Thyroid gland (tissue), 4 donors: Measurements from ENCODE around the gene FBXL20. TPM values are rescaled to one million over a fixed set of nuclear protein-coding genes. Genes with fewer than 3 reads are reported as not detected.
"Not testable (repeated sequence)": the region's sequence is repeated elsewhere in the genome, so short reads cannot be mapped to it uniquely, and the experiment has no call there.

Experiments used
- DNase-seq, 2 donors: peaks; one replicate each; pipeline ENCODE4 v3.0.0-alpha.2; 2019
- H3K27ac ChIP-seq, 3 donors: fragments of 200-600 bp; sonication (generic); 1 replicate in 2 of 3; 2 replicates in 1 of 3; pipeline ENCODE4 v1.5.1; 2016 to 2019; ENCODE audit warnings: mild to moderate bottlenecking in 1 of 3, moderate library complexity in 1 of 3
- H3K27me3 ChIP-seq: fragments of 200-600 bp; sonication (generic); one replicate; pipeline ENCODE4 v1.5.1; 2019
- H3K36me3 ChIP-seq, 2 donors: fragments of 200-600 bp; sonication (generic); one replicate each; pipeline ENCODE4 v1.5.1; 2016 to 2019
- H3K4me1 ChIP-seq, 2 donors: fragments of 200-600 bp; sonication (generic); one replicate each; pipeline ENCODE4 v1.5.1; 2017 to 2019
- H3K4me3 ChIP-seq, 3 donors: fragments of 200-600 bp; sonication (generic); replicated peaks in 1 of 3; 1 replicate in 2 of 3; 2 replicates in 1 of 3; pipeline ENCODE4 v1.5.1; 2016; ENCODE audit warnings: mild to moderate bottlenecking in 1 of 3
- H3K9me3 ChIP-seq: fragments of 200-600 bp; sonication (generic); one replicate; pipeline ENCODE4 v1.5.1; 2017
- CTCF ChIP-seq, 6 experiments: fragments of 200-600 bp in 3 of 6; fragments of 450-650 bp in 3 of 6; sonication (generic) in 3 of 6; IDR thresholded peaks; one replicate each; pipeline ENCODE4 v1.5.1; 2016 to 2019; ENCODE audit warnings: antibody characterized with exemption in 6 of 6, mild to moderate bottlenecking in 2 of 6, inconsistent platforms in 1 of 6, moderate library complexity in 1 of 6
- POLR2A ChIP-seq, 2 donors: fragments of 450-650 bp; IDR thresholded peaks; one replicate each; pipeline ENCODE4 v1.6.1; 2017; ENCODE audit warnings: antibody characterized with exemption in 2 of 2, mild to moderate bottlenecking in 2 of 2, moderate library complexity in 1 of 2
- WGBS, 2 donors: methylation state at CpG; one replicate each; pipeline ENCODE4 v1.1.5; 2017; 5-methylcytosine and 5-hydroxymethylcytosine counted together
- intact Hi-C: fragments of 100-400 bp; cut with DNase I; formaldehyde crosslinking; loops from one replicate; pipeline ENCODE4 v1.15.1; 2023
- total RNA-seq, 4 donors: library from RNA; depleted of rRNA; stranded (reverse); fragments of >200 nt; gene quantifications; one replicate each; pipeline ENCODE4 v1.2.3, GENCODE V29; 2016

Gene FBXL20
- total RNA-seq, 4 donors from 2014 or later, result 17.2 to 27.7 (median 22.2) TPM

GRCh38 chr17:39391448-39391847 is 10.0 kb downstream of the FBXL20 start:
- intact Hi-C loops, result no loop called here
- H3K36me3 ChIP-seq, result no peaks in the 10 kb centered on the region
- 89 to 90% methylated on average over 5 of the region's 5 CpGs for WGBS, 2 donors
- H3K27ac ChIP-seq, result no peak overlapping the region
- no peak overlapping the region for H3K4me3 ChIP-seq
- H3K9me3 ChIP-seq, result no peaks in the 10 kb centered on the region
- no peaks in the 10 kb centered on the region for H3K4me1 ChIP-seq
- no peaks in the 10 kb centered on the region for H3K27me3 ChIP-seq
- TF ChIP-seq CTCF (IDR thresholded peaks at IDR 0.05), result no peak
- no peak for TF ChIP-seq POLR2A (IDR thresholded peaks at IDR 0.05)
- DNase-seq, result no peak

- 97 to 98% methylated on average over 6 of the region's 6 CpGs for WGBS, 2 donors
- H3K27ac ChIP-seq, result no peak overlapping the region
- no peaks in the 10 kb centered on the region for H3K27me3 ChIP-seq
- TF ChIP-seq POLR2A (IDR thresholded peaks at IDR 0.05) (no peak), CTCF (IDR thresholded peaks at IDR 0.05) (no peak)
- H3K4me3 ChIP-seq, result no peak overlapping the region
- H3K9me3 ChIP-seq, result no peaks in the 10 kb centered on the region
- no peak for DNase-seq
- no peaks in the 10 kb centered on the region for H3K36me3 ChIP-seq
- no peaks in the 10 kb centered on the region for H3K4me1 ChIP-seq
- intact Hi-C loops, result no loop called here
Measured at GRCh38 chr17:39385040-39385439, 16.4 kb downstream of the FBXL20 start.

GRCh38 chr17:39380144-39380543 is 21.3 kb downstream of the FBXL20 start:
- DNase-seq, result no peak
- H3K4me3 ChIP-seq, result no peak overlapping the region
- peaks cover 4 to 13% of the 10 kb centered on the region in 2 donors for H3K4me1 ChIP-seq
- intact Hi-C loops, result no loop called here
- H3K36me3 ChIP-seq, result no peaks in the 10 kb centered on the region
- WGBS, 2 donors, result 92 to 94% methylated on average over 2 of the region's 2 CpGs
- no peak for TF ChIP-seq CTCF (IDR thresholded peaks at IDR 0.05)
- TF ChIP-seq POLR2A (IDR thresholded peaks at IDR 0.05), result no peak
- H3K9me3 ChIP-seq, result no peaks in the 10 kb centered on the region
- no peaks in the 10 kb centered on the region for H3K27me3 ChIP-seq
- no peak overlapping the region for H3K27ac ChIP-seq

GRCh38 chr17:39376434-39376833 is 25.0 kb downstream of the FBXL20 start:
- DNase-seq, result no peak
- WGBS, 2 donors, result 75 to 95% methylated on average over 2 of the region's 2 CpGs

GRCh38 chr17:39367805-39368204 is 33.6 kb downstream of the FBXL20 start:
- H3K4me1 ChIP-seq, H3K4me3 ChIP-seq, intact Hi-C loops, H3K27me3 ChIP-seq, H3K9me3 ChIP-seq, DNase-seq, H3K27ac ChIP-seq, H3K36me3 ChIP-seq: not testable (repeated sequence)
- 97% methylated on average over 4 of the region's 4 CpGs for WGBS, 2 donors

More at GRCh38 chr17:39376434-39376833, 25.0 kb downstream of the FBXL20 start:
- Histone ChIP-seq H3K36me3 (no peaks in the 10 kb centered on the region), H3K9me3 (no peaks in the 10 kb centered on the region), H3K27me3 (no peaks in the 10 kb centered on the region), H3K27ac (no peak overlapping the region), H3K4me1 (peaks cover 14 to 20% of the 10 kb centered on the region in 2 donors), H3K4me3 (no peak overlapping the region)
- TF ChIP-seq CTCF (IDR thresholded peaks at IDR 0.05) (no peak), POLR2A (IDR thresholded peaks at IDR 0.05) (no peak)
- intact Hi-C loops, result no loop called here

- no peaks in the 10 kb centered on the region for H3K36me3 ChIP-seq
- WGBS, 2 donors, result 60 to 67% methylated on average over 5 of the region's 5 CpGs
- DNase-seq, result no peak
- no peak overlapping the region for H3K27ac ChIP-seq
- H3K4me1 ChIP-seq, result peaks cover 9 to 10% of the 10 kb centered on the region in 2 donors
- no peak for TF ChIP-seq CTCF (IDR thresholded peaks at IDR 0.05)
- no peaks in the 10 kb centered on the region for H3K9me3 ChIP-seq
- no peak overlapping the region for H3K4me3 ChIP-seq
- intact Hi-C loops, result no loop called here
- H3K27me3 ChIP-seq, result no peaks in the 10 kb centered on the region
Measured at GRCh38 chr17:39365872-39366271, 35.6 kb downstream of the FBXL20 start.
